Spleen (tissue), 13 donors: ENCODE measurements around the gene MRPL16. TPM values are rescaled to one million over a fixed set of nuclear protein-coding genes. Genes with fewer than 3 reads are reported as not detected.

Source experiments
- DNase-seq: peaks from one replicate; pipeline ENCODE4 v3.0.0-alpha.2; 2020
- H3K27ac ChIP-seq, 8 donors: fragments of 200-600 bp; sonication (generic) in 7 of 8; 1 replicate in 4 of 8; 2 replicates in 4 of 8; pipeline versions ENCODE4 v1.5.0 to v1.8.0; 2016 to 2021; ENCODE audit warnings: inconsistent platforms in 4 of 8, mild to moderate bottlenecking in 4 of 8, moderate library complexity in 1 of 8
- H3K27me3 ChIP-seq, 7 donors: fragments of 200-600 bp; sonication (generic) in 6 of 7; replicated peaks in 1 of 7; 1 replicate in 4 of 7; 2 replicates in 3 of 7; pipeline versions ENCODE4 v1.5.0 to v1.8.0; 2016 to 2021; ENCODE audit warnings: inconsistent platforms in 3 of 7, mild to moderate bottlenecking in 1 of 7
- H3K36me3 ChIP-seq, 6 donors: fragments of 200-600 bp; sonication (generic) in 5 of 6; 1 replicate in 4 of 6; 2 replicates in 2 of 6; pipeline versions ENCODE4 v1.5.0 to v1.8.0; 2016 to 2021; ENCODE audit warnings: inconsistent platforms in 2 of 6
- H3K4me1 ChIP-seq, 6 donors: fragments of 200-600 bp; sonication (generic) in 5 of 6; 1 replicate in 3 of 6; 2 replicates in 3 of 6; pipeline versions ENCODE4 v1.5.0 to v1.8.0; 2016 to 2021; ENCODE audit warnings: inconsistent platforms in 3 of 6
- H3K4me3 ChIP-seq, 8 donors: fragments of 200-600 bp; sonication (generic) in 7 of 8; 1 replicate in 4 of 8; 2 replicates in 4 of 8; pipeline versions ENCODE4 v1.5.0 to v1.8.0; 2016 to 2021; ENCODE audit warnings: inconsistent platforms in 4 of 8, mild to moderate bottlenecking in 4 of 8, moderate library complexity in 2 of 8
- H3K9me3 ChIP-seq, 8 donors: fragments of 200-600 bp; sonication (generic) in 7 of 8; 1 replicate in 4 of 8; 2 replicates in 4 of 8; pipeline versions ENCODE4 v1.5.0 to v1.8.0; 2016 to 2021; ENCODE audit warnings: inconsistent platforms in 4 of 8
- CTCF ChIP-seq, 11 experiments: fragments of 200-600 bp in 7 of 11; fragments of 450-650 bp in 4 of 11; sonication (generic) in 4 of 11; IDR thresholded peaks in 8 of 11; conservative IDR thresholded peaks in 3 of 11; 1 replicate in 7 of 11; 2 replicates in 4 of 11; pipeline versions ENCODE4 v1.4.0 to v1.8.0; 2016 to 2021; ENCODE audit warnings: antibody characterized with exemption in 11 of 11, inconsistent platforms in 4 of 11, mild to moderate bottlenecking in 1 of 11
- POLR2A ChIP-seq, 3 donors: fragments of 450-650 bp; IDR thresholded peaks; one replicate each; pipeline ENCODE4 v1.5.1; 2017; ENCODE audit warnings: antibody characterized with exemption in 3 of 3, mild to moderate bottlenecking in 1 of 3
- POLR2AphosphoS5 ChIP-seq, 3 donors: sonication (generic); formaldehyde crosslinking; IDR thresholded peaks; one replicate each; pipeline ENCODE4 v1.5.1; 2017; ENCODE audit warnings: antibody characterized with exemption in 3 of 3
- WGBS, 5 donors: extraction: QIAGEN DNeasy Blood & Tissue Kit in 3 of 5; methylation state at CpG; one replicate each; pipeline versions ENCODE4 v1.1.5 to v1.1.7; 2013 to 2018; 5-methylcytosine and 5-hydroxymethylcytosine counted together
- intact Hi-C: fragments of 100-400 bp; cut with DNase I; formaldehyde crosslinking; loops from one replicate; pipeline ENCODE4 v1.15.0; 2023; ENCODE audit warnings: low total_unique reads
- long read RNA-seq, 2 donors: transcript quantifications; one replicate each; lab custom pipeline, GENCODE V29; 2026
- polyA plus RNA-seq, 3 donors: library from polyadenylated mRNA; stranded (reverse); fragments of 200-250 nt; gene quantifications; one replicate each; pipeline ENCODE4 v1.2.1, GENCODE V29; 2013
- total RNA-seq, 7 donors: library from RNA; depleted of rRNA in 3 of 7; stranded (reverse); fragments of >200 nt in 3 of 7; fragmentation: NEBNext Ultra II Directional in 4 of 7; extraction: Animal tissue kit (Norgen Biotek cat#: 25700) in 4 of 7; gene quantifications; one replicate each; pipeline versions ENCODE4 v1.1.0 to v1.2.1, GENCODE V29; 2016 to 2021
- donor health status: healthy with polysubstance abuse.
- donor health status: DM: no; HTN: no; CAD: no; lungs with moderate emphysema.
- donor health status: DM: no; HTN: no; CAD: no.
- donor health status: Bipolar disorder and iron deficiency.
- donor health status: healthy.
- donor health status: DM: no; HTN: no; CAD: no.
- donor health status: DM: yes; HTN: yes; CAD: no.

Gene MRPL16
- total RNA-seq = 10 to 100 TPM; 35.6 to 55.9 (median 43.7) TPM
- 10 to 100 TPM; 65.5 to 78.9 (median 70.7) TPM for polyA plus RNA-seq
- long read RNA-seq, donor 1, transcript MRPL16-201 (4 exons, 1,182 nt) = major isoform, 44 of 75 reads
- long read RNA-seq, donor 1, partial matches to known transcripts = 27 of 75 reads
- long read RNA-seq, donor 1, other reads (novel, unspliced or antisense) = 0 of 75 reads
- long read RNA-seq, donor 2, transcript MRPL16-201 (4 exons, 1,182 nt) = major isoform, 23 of 24 reads
- long read RNA-seq, donor 2, partial matches to known transcripts = 0 of 24 reads
- long read RNA-seq, donor 2, other reads (novel, unspliced or antisense) = 0 of 24 reads

DNA sequence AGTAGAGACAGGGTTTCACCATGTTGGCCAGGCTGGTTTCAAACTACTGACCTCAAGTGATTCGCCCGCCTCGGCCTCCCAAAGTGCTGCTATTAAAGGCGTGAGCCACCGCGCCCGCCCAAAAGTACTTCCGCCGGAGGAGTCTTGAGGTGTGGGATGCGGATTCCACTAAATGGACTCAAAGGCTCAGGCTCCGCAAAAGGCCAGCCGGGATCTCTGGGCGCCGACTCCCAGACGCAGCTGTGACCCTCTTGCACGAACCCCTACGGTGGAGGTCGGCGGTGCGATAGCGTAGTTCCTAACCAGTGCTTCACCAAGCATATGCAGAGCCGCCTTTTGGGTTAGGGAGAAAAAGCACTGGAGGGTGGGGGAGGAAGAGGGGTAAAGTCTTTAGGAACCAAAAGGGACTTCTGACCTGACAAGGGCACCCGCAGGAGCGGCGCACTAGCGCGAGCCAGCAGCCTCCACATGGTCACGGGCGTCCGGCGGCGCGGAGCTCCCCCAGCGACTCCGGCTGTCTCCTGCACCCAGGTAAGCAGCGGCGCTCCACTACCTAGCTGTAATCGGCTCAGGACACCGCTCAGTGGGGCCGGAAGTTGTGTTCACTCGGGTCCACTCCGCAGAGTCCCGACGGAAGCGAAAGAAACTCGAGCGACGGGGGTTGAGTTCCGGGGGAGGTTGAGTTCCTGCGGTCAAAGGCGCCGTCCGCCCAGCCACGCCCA lies at the start of gene MRPL16:
MRPL16 (minus strand) TSS at position 590 of the 722 bp plus-strand sequence; CDS start at position 470, 120 bp downstream.
- peaks cover 0 to 41% (median 17%) of the 10 kb centered on the region in 6 donors for H3K4me1 ChIP-seq
- peak in 8 of 11 experiments; percentile 7 to 43 (median 31) for TF ChIP-seq CTCF (IDR thresholded peaks at IDR 0.05 in 8 of 11, conservative IDR thresholded peaks at IDR 0.05 in 3 of 11)
- TF ChIP-seq POLR2AphosphoS5 (IDR thresholded peaks at IDR 0.05) = peak; percentile 86 to 91 (median 88)
- peak in 2 of 3 donors; percentile 23 to 42 for TF ChIP-seq POLR2A (IDR thresholded peaks at IDR 0.05)
- DNase-seq = peak; percentile 95
- H3K4me3 ChIP-seq = peak within 1 kb of the TSS; percentile 64 to 93 (median 78)
- H3K36me3 ChIP-seq = peaks cover 0 to 41% (median 29%) of the 10 kb centered on the region in 6 donors
- intact Hi-C loops = no loop called here
- WGBS, 5 donors = 0 to 1% (median 1%) methylated on average over 45 to 54 of the region's 54 CpGs
- H3K27me3 ChIP-seq = no peaks in the 10 kb centered on the region
- no peaks in the 10 kb centered on the region for H3K9me3 ChIP-seq
- peak within 1 kb of the TSS; percentile 59 to 90 (median 87) for H3K27ac ChIP-seq

DNA sequence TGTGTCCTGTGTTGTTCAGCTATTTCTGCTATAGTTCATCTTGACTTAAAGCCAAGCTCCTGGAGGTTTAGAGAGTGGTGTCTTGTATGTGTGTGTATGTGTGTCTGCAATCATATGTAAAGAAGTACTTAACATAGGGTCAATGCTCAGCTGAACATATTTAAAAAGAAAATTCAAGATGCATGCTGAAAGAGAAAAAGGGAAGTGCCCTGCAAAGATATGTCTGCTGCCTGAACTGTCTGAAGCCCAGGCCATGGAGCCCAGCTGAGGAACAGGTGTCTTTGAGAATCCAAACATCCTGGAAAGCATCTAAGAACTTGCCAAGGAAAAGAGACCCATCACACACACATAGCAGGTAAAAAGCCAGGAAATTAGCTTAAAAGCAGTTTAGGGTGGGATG lies 49.1 kb upstream of the MRPL16 start:
- peaks cover 0 to 4% (median 0%) of the 10 kb centered on the region in 6 donors for H3K4me1 ChIP-seq
- intact Hi-C loops = no loop called here
- no peaks in the 10 kb centered on the region for H3K36me3 ChIP-seq
- H3K27ac ChIP-seq = no peak overlapping the region
- no peaks in the 10 kb centered on the region for H3K27me3 ChIP-seq
- no peaks in the 10 kb centered on the region for H3K9me3 ChIP-seq
- TF ChIP-seq CTCF (IDR thresholded peaks at IDR 0.05 in 8 of 11, conservative IDR thresholded peaks at IDR 0.05 in 3 of 11) (no peak), POLR2AphosphoS5 (IDR thresholded peaks at IDR 0.05) (no peak), POLR2A (IDR thresholded peaks at IDR 0.05) (no peak)
- no peak for DNase-seq
- H3K4me3 ChIP-seq = no peak overlapping the region

GRCh38 chr11:59857439-59858434 lies 47.2 kb upstream of the MRPL16 start:
- 63 to 75% (median 70%) methylated on average over 10 of the region's 10 CpGs for WGBS, 5 donors
- Histone ChIP-seq H3K36me3 (no peaks in the 10 kb centered on the region), H3K27me3 (no peaks in the 10 kb centered on the region), H3K27ac (no peak overlapping the region), H3K9me3 (no peaks in the 10 kb centered on the region), H3K4me3 (no peak overlapping the region), H3K4me1 (peaks cover 0 to 4% (median 0%) of the 10 kb centered on the region in 6 donors)
- DNase-seq = no peak
- TF ChIP-seq POLR2AphosphoS5 (IDR thresholded peaks at IDR 0.05) (no peak), CTCF (IDR thresholded peaks at IDR 0.05 in 8 of 11, conservative IDR thresholded peaks at IDR 0.05 in 3 of 11) (no peak), POLR2A (IDR thresholded peaks at IDR 0.05) (no peak)
- intact Hi-C loops = no loop called here
